ENCODE data around the gene ZNF180.
A peak's percentile ranks its signal among the peaks of the same experiment; 100 is the strongest.
"Not testable (repeated sequence)": the region's sequence is repeated elsewhere in the genome, so short reads cannot be mapped to it uniquely, and the experiment has no call there.

The ZNF180 gene

DNA sequence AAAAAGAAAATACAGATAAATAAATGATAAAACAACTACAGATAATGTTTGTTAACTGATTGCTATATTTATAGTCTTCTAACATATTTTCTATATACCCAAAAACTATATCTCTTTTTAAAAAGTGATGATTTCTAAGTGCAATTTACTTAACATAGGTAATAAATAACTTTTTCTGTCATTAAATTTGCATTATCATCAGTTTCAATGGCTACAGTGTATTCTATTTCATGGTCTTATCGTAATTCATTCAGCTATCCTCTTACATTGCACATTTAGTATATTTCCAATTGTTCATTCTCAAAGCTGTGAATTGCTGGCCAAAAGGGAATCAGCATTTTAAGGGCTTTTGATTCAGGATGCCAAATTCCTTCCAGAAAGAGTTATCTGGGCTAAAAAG lies 3.6 kb downstream of the ZNF180 start:
- DNase-seq (ENCODE audit: low spot score) = no peak

DNA sequence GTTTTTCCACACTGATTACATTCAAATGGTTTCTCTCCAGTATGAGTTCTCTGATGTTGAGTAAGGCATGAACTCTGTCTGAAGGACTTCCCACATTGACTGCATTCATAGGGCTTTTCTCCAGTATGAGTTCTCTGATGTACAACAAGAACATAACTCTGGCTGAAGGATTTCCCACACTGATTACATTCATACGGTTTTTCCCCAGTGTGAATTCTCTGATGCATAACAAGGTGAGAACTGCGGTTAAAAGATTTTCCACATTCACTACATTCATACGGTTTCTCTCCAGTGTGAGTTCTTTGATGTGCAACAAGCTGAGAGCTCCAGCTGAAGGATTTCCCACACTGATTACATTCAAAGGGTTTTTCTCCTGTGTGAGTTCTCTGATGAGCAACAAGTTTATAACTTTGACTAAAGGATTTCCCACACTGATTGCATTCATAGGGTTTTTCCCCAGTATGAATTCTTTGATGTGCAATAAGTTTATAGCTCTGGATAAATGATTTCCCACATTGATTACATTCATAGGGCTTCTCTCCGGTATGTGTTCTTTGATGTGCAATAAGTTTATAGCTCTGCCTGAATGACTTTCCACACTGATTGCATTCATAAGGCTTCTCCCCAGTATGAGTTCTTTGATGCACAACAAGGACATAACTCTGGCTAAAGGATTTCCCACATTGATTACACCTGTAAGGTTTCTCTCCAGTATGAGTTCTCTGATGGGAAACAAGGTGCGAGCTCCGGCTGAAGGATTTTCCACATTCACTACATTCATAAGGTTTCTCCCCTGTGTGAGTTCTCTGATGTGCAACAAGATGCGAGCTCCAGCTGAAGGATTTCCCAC lies 23.5 kb downstream of the ZNF180 start:
- no peak for DNase-seq (ENCODE audit: low spot score)

DNA sequence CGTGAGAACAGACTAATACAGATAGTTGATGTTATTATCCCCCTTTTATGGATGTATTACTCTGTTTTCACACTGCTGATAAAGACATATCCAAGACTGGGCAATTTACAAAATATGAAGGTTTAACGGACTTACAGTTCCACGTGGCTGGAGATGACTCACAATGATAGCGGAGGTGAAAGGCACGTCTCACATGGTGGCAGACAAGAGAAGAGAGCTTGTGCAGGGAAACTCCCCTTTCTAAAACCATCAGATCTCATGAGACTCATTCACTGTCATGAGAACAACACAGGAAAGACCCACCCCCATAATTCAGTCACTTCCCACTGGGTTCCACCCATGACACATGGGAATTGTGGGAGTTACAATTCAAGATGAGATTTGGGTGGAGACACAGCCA lies 31.6 kb downstream of the ZNF180 start:
- DNase-seq (ENCODE audit: low spot score) = not testable (repeated sequence)

DNA sequence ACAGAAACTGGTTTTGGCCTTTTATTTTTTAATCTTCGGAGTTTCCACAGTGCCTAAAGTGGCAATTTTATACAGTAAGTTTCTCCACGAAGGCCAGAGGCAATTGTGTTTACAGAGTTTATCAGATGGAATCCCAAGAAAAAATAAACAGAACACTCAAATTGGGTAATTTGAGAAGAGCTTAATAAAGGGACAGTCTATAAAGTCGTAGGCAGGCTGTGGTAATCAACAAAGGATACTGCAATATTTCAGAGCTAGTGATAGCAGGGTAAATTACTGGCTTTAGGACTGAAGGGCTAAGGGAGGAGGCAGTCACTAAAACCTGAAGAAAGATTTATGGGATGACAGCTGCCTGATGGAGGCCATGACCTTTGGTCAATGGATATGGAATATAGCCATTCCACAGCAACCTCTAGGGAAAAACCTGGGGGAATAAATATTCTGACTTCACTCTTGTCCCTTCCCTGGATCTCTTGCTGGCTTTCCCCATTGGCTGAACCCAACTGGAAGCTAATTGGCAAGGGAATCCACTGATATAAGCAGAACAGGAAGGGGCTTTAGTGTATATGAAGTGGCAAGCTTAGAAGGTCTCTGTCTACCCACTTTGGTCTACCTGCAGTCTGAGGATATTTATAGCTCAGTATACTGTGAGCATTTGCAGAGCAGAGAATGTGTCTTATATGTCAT lies 37.6 kb downstream of the ZNF180 start:
- not testable (repeated sequence) for DNase-seq (ENCODE audit: low spot score)

DNA sequence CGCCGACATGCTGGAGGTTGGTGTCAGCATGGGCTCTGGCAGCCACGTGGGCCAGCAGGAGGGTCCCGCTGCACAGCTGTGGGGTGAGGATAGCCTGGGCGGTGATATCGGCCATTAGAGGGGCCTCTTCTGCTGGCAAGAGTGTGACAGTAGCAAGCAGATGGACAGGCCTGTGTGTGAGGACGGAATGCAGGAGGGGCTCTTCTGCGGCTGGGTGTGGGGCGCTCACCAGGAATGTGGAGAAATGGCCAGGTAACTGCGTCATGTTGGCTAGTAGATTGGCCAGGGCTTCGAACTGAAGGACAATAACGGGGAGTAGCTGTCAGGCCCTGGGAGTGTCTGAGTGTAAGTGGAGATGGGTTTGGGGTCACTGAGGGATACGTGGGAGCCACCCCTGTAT lies 44.3 kb downstream of the ZNF180 start:
- DNase-seq (ENCODE audit: low spot score) = not testable (repeated sequence)

DNA sequence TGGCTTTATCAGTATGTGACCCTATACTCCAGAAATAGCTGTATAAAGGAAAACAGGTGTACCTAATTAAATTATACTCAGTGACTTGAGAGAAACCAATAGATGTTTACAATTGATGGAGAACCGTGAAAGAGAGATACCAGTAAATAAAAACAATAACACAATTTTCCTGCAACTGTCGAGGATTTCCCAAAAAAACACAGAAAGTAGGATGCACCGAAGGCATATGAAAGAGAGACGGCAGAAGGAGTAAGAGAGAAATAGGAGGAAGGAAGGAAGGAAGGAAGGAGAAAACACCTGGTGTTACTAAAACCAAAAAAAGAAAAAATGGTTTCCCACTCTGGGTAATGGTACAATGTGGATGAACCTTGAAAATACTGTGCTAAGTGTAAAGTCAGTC lies 45.2 kb downstream of the ZNF180 start:
- DNase-seq (ENCODE audit: low spot score) = no peak

DNA sequence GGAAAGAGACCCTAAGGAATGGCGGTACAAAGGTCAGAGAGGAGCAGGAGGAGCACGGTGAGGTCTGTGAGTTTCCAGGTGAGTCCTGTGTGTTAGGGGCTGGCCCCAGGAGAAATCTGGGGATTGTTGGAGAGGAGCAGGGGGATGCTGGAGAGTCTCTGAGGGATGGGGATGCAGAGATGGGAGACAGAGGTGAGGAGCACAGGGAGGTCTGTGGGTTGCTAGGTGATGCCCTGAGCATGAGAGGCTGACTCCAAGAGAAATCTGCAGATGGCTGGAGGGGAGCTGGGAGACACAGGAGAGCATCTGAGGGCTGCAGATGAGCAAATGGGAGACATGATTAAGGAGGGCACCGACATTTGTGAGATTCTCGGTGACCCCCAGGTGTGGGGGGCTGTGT lies 48.0 kb downstream of the ZNF180 start:
- no peak for DNase-seq (ENCODE audit: low spot score)

DNA sequence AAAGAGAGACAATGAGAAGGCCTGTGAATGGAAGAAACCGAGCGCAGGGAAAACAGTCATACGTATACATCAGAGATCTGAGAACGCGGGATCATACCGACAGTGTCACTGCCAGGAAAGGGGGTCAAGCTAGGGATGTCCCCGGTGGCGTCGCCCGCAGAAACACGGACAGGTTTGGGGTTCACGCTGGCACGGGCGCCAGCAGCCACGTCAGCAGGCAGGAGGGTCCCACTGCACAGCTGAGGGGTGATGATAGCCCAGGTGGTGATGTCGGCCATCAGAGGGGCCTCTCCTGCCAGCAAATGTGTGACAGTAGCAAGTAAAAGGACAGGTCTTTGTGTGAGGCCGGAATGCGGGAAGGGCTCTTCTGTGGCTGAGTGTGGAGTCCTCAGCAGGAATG lies 48.6 kb downstream of the ZNF180 start:
- DNase-seq (ENCODE audit: low spot score) = no peak

DNA sequence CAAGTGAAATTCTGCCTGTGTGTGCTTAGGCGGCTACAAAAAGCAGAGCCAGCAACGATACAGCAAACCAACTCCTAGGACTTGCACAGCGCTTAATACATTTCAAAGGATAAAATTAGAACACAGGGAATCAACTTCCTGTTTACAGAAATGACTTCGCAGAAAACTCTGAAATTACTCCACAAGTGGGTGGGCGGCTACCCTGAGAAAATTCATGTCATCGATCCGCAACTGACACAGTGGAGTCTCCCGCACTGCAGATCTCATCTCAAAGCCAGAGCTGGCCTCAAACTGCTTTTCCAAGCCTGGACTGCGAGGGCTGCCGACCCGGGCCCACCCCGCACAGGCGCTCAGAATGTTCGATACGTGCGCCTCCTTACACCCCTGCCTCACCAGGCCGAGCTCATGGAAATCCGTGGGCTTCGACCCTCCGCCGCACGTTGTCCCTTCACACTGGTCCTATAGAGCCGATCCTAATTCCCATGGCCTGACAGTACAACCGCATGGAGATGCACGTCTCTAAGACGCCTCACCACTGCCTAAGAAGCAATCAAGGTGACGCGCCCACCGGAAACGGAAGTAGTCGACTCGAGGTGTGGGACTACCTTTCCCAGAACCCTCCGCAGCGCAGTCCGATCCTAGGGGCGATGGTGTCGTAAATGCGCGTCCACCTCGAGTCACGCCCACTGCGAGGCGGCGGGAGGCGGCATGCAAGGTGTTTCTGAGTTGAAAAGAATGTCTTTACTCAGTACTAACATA lies 52.2 kb downstream of the ZNF180 start, which contains the start of gene ZNF229:
TSS of gene ZNF229 (minus strand) at position 557 of the 759 bp plus-strand sequence. CDS start 5,625 bp downstream, outside the sequence.
- DNase-seq (ENCODE audit: low spot score) = peak; percentile 57

DNA sequence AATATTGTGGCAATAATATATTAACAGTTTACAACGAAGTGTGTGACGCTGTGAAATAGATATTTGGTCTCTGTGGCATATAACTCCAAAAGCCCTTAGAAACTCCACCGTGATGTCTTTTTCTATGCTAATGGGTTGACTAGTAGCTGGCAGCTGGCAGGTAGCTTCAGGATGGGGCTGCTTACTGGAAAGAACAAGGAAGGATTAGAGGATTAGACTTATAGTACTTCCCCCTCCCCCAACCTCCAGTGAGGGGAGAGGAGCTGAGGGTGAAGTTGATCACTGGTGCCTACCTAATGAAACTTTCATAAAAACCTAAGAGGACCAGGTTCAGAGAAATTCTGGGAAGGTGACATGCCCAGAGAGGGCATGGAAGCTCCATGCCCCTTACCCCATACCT lies 61.9 kb downstream of the ZNF180 start:
- DNase-seq (ENCODE audit: low spot score) = no peak

DNA sequence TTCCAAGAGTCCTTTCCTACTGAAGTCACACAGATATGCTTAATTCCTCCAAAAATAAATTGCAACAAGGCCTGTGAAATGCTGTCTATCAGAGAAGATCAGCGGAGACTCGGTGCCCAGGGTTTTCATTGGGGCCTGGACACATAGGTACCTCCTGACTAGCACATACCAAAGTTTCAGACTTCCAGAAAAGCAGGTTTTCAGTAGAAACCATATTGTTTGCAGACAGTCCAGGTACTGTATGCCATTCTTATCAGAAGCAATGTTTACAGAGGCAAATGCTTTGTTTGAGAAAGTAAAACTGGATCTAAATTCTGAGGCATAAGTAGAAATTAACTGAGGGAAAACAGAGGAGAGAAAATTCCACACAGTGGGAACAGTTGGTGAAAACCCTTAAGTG lies 64.9 kb downstream of the ZNF180 start:
- DNase-seq (ENCODE audit: low spot score) = no peak

DNA sequence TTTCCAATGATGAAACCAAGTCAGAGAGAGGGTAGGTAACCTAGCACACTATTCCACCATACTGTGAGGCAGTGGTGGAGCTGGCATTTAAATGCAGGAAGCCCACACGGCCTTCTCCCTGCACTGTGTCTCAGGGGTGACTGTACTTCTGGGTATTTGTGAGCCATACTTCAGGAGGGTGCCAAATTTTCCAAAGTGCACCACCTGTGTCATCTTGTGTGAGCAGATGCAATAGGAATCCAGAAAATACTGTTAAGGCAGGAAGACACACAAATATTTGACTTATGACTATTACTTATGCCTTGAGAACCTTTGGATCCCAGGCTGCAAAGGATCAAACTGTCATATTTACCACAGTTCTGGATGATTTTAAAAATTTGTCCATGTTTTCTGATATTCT lies 69.4 kb downstream of the ZNF180 start:
- DNase-seq (ENCODE audit: low spot score) = no peak

Data from activated CD4-positive, alpha-beta T cell treated with anti-CD3 and anti-CD28 coated beads, Interleukin-2, Interleukin-4, amounts not matched to agents 100 ng/mL and 50 ng/mL, durations not matched to agents 16 hours and 8 hours (primary cell).